K562 (cell line): Measurements from ENCODE around the gene CD68. TPM values are rescaled to one million over a fixed set of nuclear protein-coding genes. Genes with fewer than 3 reads are reported as not detected.
A peak's percentile ranks its signal among the peaks of the same experiment; 100 is the strongest.

Source experiments
- ARID1B ChIP-seq: fragments of 450-650 bp; IDR thresholded peaks from 2 replicates; pipeline ENCODE4 v1.6.1; 2016; ENCODE audit warnings: antibody characterized with exemption, mild to moderate bottlenecking, inconsistent platforms
- CBFA2T3 ChIP-seq: fragments of 450-650 bp; IDR thresholded peaks from 2 replicates; pipeline ENCODE4 v1.6.1; 2017
- CEBPB ChIP-seq: fragments of 450-650 bp; IDR thresholded peaks from 2 replicates; pipeline ENCODE4 v1.6.1; 2016; ENCODE audit warnings: missing genetic modification characterization, missing compliant biosample characterization
- E2F1 ChIP-seq: sonication (generic); formaldehyde crosslinking; IDR thresholded peaks from 2 replicates; pipeline ENCODE4 v1.8.1; 2023; ENCODE audit warnings: mild to moderate bottlenecking, missing genetic modification reagents, moderate library complexity
- EP400 ChIP-seq: fragments of 450-650 bp; IDR thresholded peaks from 2 replicates; pipeline ENCODE4 v1.6.1; 2017; ENCODE audit warnings: antibody characterized with exemption, mild to moderate bottlenecking, moderate library complexity
- GABPB2 ChIP-seq: fragments of 250-450 bp; sonication (Bioruptor Pico); conservative IDR thresholded peaks from 2 replicates; pipeline ENCODE4 v1.5.1; 2021; ENCODE audit warnings: mild to moderate bottlenecking
- HDAC1 ChIP-seq, 2 experiments: fragments of 450-650 bp; IDR thresholded peaks; 2 replicates each; pipeline ENCODE4 v1.6.1; 2016 to 2017; ENCODE audit warnings: inconsistent platforms in 1 of 2, mild to moderate bottlenecking in 1 of 2, moderate library complexity in 1 of 2
- HOXB6 ChIP-seq: fragments of 250-450 bp; sonication (Bioruptor Pico); IDR thresholded peaks from 2 replicates; pipeline ENCODE4 v1.5.1; 2022; ENCODE audit warnings: mild to moderate bottlenecking, borderline replicate concordance
- JUND ChIP-seq, 2 experiments: IDR thresholded peaks; 2 replicates in 1 of 2; 3 replicates in 1 of 2; pipeline ENCODE4 v1.6.1; 2011; ENCODE audit warnings: borderline replicate concordance in 2 of 2, low read depth in 2 of 2, low read length in 2 of 2, improper control_type of control experiment in 1 of 2, missing biosample characterization in 1 of 2, missing genetic modification characterization in 1 of 2, missing genetic modification reagents in 1 of 2
- KDM1A ChIP-seq, 2 experiments: fragments of 450-650 bp; IDR thresholded peaks; 2 replicates each; pipeline ENCODE4 v1.6.1; 2016; ENCODE audit warnings: mild to moderate bottlenecking in 2 of 2
- LARP7 ChIP-seq: fragments of 450-650 bp; IDR thresholded peaks from 2 replicates; pipeline ENCODE4 v1.6.1; 2016
- MAFF ChIP-seq: IDR thresholded peaks from 2 replicates; pipeline ENCODE4 v1.6.1; 2012; ENCODE audit warnings: low read length, improper control_type of control experiment
- MXI1 ChIP-seq: IDR thresholded peaks from 2 replicates; pipeline ENCODE4 v1.6.1; 2011; ENCODE audit warnings: low read depth, mild to moderate bottlenecking, improper control_type of control experiment, low read length
- NCOA1 ChIP-seq: fragments of 450-650 bp; IDR thresholded peaks from 2 replicates; pipeline ENCODE4 v1.6.1; 2016; ENCODE audit warnings: low read depth
- NCOR1 ChIP-seq: fragments of 450-650 bp; IDR thresholded peaks from 2 replicates; pipeline ENCODE4 v1.6.1; 2016; ENCODE audit warnings: mild to moderate bottlenecking, moderate library complexity
- RBM14 ChIP-seq: fragments of 200-400 bp; formaldehyde crosslinking; IDR thresholded peaks from 2 replicates; pipeline ENCODE4 v1.6.1; 2018; ENCODE audit warnings: low read depth, mild to moderate bottlenecking, low read length, moderate library complexity, borderline replicate concordance; ENCODE audit not compliant: insufficient read depth
- RFX5 ChIP-seq: IDR thresholded peaks from 2 replicates; pipeline ENCODE4 v1.6.1; 2011; ENCODE audit warnings: low read depth, mild to moderate bottlenecking, improper control_type of control experiment, low read length
- RUNX1 ChIP-seq: sonication (generic); IDR thresholded peaks from 2 replicates; pipeline ENCODE4 v1.6.1; 2016; ENCODE audit warnings: antibody characterized with exemption, low read depth
- SMAD4 ChIP-seq: fragments of 250-450 bp; sonication (Bioruptor Pico); conservative IDR thresholded peaks from 2 replicates; pipeline ENCODE4 v1.8.0; 2021; ENCODE audit warnings: inconsistent platforms, mild to moderate bottlenecking, moderate library complexity
- SP2 ChIP-seq: IDR thresholded peaks from 2 replicates; pipeline ENCODE4 v1.6.1; 2011; ENCODE audit warnings: mild to moderate bottlenecking, low read depth, low read length, moderate library complexity; ENCODE audit not compliant: poor library complexity, severe bottlenecking; ENCODE audit errors: extremely low read depth
- STAG1 ChIP-seq: sonication (generic); formaldehyde crosslinking; IDR thresholded peaks from 2 replicates; pipeline ENCODE4 v1.5.0; 2020; ENCODE audit warnings: missing genetic modification reagents, borderline replicate concordance
- TEAD4 ChIP-seq, 2 experiments: sonication (generic) in 1 of 2; formaldehyde crosslinking in 1 of 2; IDR thresholded peaks; 2 replicates each; pipeline versions ENCODE4 v1.6.1 to v1.8.0; 2012 to 2022; ENCODE audit warnings: borderline replicate concordance in 1 of 2, inconsistent platforms in 1 of 2, low read length in 1 of 2, mild to moderate bottlenecking in 1 of 2, missing genetic modification reagents in 1 of 2
- TRIM24 ChIP-seq, 2 experiments: fragments of 450-650 bp; IDR thresholded peaks; 2 replicates each; pipeline ENCODE4 v1.6.1; 2016
- TRIM28 ChIP-seq: fragments of 450-650 bp; IDR thresholded peaks from 2 replicates; pipeline ENCODE4 v1.6.1; 2017
- ZNF146 ChIP-seq: IDR thresholded peaks from one replicate; pipeline ENCODE4 v1.6.1; 2018; ENCODE audit warnings: missing compliant biosample characterization; ENCODE audit not compliant: unreplicated experiment
- ZNF24 ChIP-seq: fragments of 450-650 bp; IDR thresholded peaks from 2 replicates; pipeline ENCODE4 v1.6.1; 2016
- ZNF778 ChIP-seq: fragments of 450-650 bp; formaldehyde crosslinking; IDR thresholded peaks from 2 replicates; pipeline ENCODE4 v1.4.0; 2020; ENCODE audit warnings: mild to moderate bottlenecking, moderate library complexity
- polyA plus RNA-seq, 8 experiments: library from polyadenylated mRNA; depleted of rRNA in 4 of 8; stranded (reverse) in 5 of 8; unstranded in 3 of 8; fragments of >200 nt; fragmentation: Nextera tagmentation in 2 of 8; fragmentation: Illumina TruSeq in 1 of 8; extraction: Ambion mirVana in 2 of 8; extraction: Trizol in 1 of 8; gene quantifications; 2 replicates each; pipeline versions ENCODE4 v1.2.1 to v1.2.3, GENCODE V29; 2011 to 2014; ENCODE audit warnings: inconsistent platforms in 1 of 8, missing spikeins in 1 of 8
- total RNA-seq, 7 experiments: library from RNA; depleted of rRNA in 6 of 7; stranded (reverse); fragments of >200 nt in 6 of 7; fragmentation: Illumina TruSeq in 2 of 7; extraction: Trizol in 2 of 7; gene quantifications; 2 replicates each; pipeline versions ENCODE4 v1.2.1 to v1.2.3, GENCODE V29; 2011 to 2021; ENCODE audit warnings: low replicate concordance in 1 of 7

CD68 gene
- total and polyA plus RNA-seq, 9 of the 15 experiments (the other 6 are each of a cell fraction or from before 2014, with no cell fraction given): 28.2 to 89.8 (median 37.7) TPM

- no peak for TF ChIP-seq SP2
- TF ChIP-seq ZNF778 (CRISPR knock-in tag): no peak
- no peak for TF ChIP-seq MXI1
- TF ChIP-seq TRIM24 (IDR thresholded peaks at IDR 0.05): peak; percentile 28 to 61; a peak in 1 of 4 replicates
- TF ChIP-seq NCOR1: peak; percentile 58
- no peak for TF ChIP-seq LARP7
- peak; percentile 71 for TF ChIP-seq ARID1B
- TF ChIP-seq MAFF: no peak
- TF ChIP-seq RFX5: no peak
- TF ChIP-seq RUNX1: no peak
- TF ChIP-seq GABPB2 (CRISPR knock-in tag): no peak
- no peak for TF ChIP-seq STAG1
- no peak for TF ChIP-seq E2F1 (CRISPR knock-in tag)
- no peak for TF ChIP-seq ZNF146 (CRISPR knock-in tag)
- 0 out of 2 replicates have a peak, but pooled peaks have one; percentile 24 for TF ChIP-seq SMAD4 (CRISPR knock-in tag)
- no peak for TF ChIP-seq NCOA1
- TF ChIP-seq CBFA2T3: peak; percentile 88
- TF ChIP-seq RBM14: no peak
- no peak for TF ChIP-seq ZNF24
- TF ChIP-seq TEAD4 (IDR thresholded peaks at IDR 0.05; ENCODE audit: low read length): peak; percentile 80
- no peak for TF ChIP-seq TEAD4 (CRISPR knock-in tag; IDR thresholded peaks at IDR 0.05; ENCODE audit: borderline replicate concordance)
- no peak for TF ChIP-seq JUND (IDR thresholded peaks at IDR 0.05; ENCODE audit: borderline replicate concordance, low read depth, low read length)
- no peak for TF ChIP-seq JUND (tag; IDR thresholded peaks at IDR 0.05; ENCODE audit: borderline replicate concordance, low read depth, low read length)
- no peak for TF ChIP-seq HOXB6 (CRISPR knock-in tag)
- peak; percentile 58 for TF ChIP-seq CEBPB
- TF ChIP-seq EP400: no peak
- no peak for TF ChIP-seq HDAC1 (IDR thresholded peaks at IDR 0.05)
- TF ChIP-seq KDM1A (IDR thresholded peaks at IDR 0.05): peak in 1 of 2 experiments; percentile 12; a peak in 1 of 4 replicates
- TF ChIP-seq TRIM28: no peak
Measured at GRCh38 chr17:7553356-7553755, 26.1 kb upstream of the CD68 start (continued).
